ENCODE measurements around the gene FAM78A. TPM values are rescaled to one million over a fixed set of nuclear protein-coding genes. Genes with fewer than 3 reads are reported as not detected.

The FAM78A gene
- total RNA-seq, 1 experiment from 2014 or later = 0.84 TPM

DNA sequence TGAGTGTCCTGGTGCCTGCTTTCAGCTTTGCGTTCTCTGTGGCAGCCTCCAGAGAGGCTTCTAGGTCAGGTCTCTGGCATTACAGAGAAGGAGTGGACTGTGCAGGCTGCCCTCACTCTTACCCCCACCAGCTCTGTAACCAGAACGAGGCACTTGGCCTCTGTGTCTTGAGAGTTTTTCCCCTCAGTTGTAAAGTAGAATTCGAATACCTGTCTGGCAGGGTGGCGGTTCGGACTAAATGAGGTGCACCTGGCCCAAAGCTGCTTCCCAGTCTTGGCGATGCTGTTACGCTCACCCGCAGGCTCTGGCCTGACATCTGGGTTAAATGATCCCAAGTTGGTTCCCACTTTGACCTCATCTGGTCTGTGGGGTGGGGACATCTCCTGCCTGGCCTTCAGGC is 40.1 kb downstream of the FAM78A start:
- BruUV-seq (replicated peaks) = no TSS peak
- intact Hi-C loops (cut with micrococcal nuclease; ENCODE audit: unreplicated experiment) = no loop called here
- peaks cover 25% of the 10 kb centered on the region for H3K4me1 ChIP-seq (ENCODE audit: insufficient read depth, low read length, poor library complexity, severe bottlenecking)
- POLR2A ChIA-PET (ENCODE audit: low non-redundant PET) = interaction anchor here (0.7 kb wide), 1 partner anchor 20 kb away, joined by 3 read pairs; no protein-coding TSS in a partner anchor
- no peak overlapping the region for H3K4me3 ChIP-seq (ENCODE audit: low read depth, low read length, poor library complexity, severe bottlenecking)
- no peaks in the 10 kb centered on the region for H3K9me3 ChIP-seq (ENCODE audit: low read depth, low read length, poor library complexity, severe bottlenecking)
- H3K27me3 ChIP-seq (replicated peaks; ENCODE audit: insufficient read depth, low read depth, low read length, poor library complexity) = no peaks in the 10 kb centered on the region
- TF ChIP-seq, protein P1, sequence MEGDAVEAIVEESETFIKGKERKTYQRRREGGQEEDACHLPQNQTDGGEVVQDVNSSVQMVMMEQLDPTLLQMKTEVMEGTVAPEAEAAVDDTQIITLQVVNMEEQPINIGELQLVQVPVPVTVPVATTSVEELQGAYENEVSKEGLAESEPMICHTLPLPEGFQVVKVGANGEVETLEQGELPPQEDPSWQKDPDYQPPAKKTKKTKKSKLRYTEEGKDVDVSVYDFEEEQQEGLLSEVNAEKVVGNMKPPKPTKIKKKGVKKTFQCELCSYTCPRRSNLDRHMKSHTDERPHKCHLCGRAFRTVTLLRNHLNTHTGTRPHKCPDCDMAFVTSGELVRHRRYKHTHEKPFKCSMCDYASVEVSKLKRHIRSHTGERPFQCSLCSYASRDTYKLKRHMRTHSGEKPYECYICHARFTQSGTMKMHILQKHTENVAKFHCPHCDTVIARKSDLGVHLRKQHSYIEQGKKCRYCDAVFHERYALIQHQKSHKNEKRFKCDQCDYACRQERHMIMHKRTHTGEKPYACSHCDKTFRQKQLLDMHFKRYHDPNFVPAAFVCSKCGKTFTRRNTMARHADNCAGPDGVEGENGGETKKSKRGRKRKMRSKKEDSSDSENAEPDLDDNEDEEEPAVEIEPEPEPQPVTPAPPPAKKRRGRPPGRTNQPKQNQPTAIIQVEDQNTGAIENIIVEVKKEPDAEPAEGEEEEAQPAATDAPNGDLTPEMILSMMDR (conservative IDR thresholded peaks at IDR 0.05; ENCODE audit: low read depth, low read length) = no peak
- no peak for TF ChIP-seq EZH2 (IDR thresholded peaks at IDR 0.05; ENCODE audit: borderline replicate concordance, low read depth, low read length, poor library complexity, severe bottlenecking)
- no peak for DNase-seq (ENCODE audit: low spot score)
- H3K36me3 ChIP-seq (ENCODE audit: insufficient read depth, low read length, poor library complexity, severe bottlenecking) = peaks cover 22% of the 10 kb centered on the region
- H3K27ac ChIP-seq (ENCODE audit: low read depth, low read length, poor library complexity, severe bottlenecking) = no peak overlapping the region
- CTCF ChIA-PET = no interaction called here

- ChIA-PET POLR2A (ENCODE audit: low non-redundant PET) (interaction anchor here (0.7 kb wide), 1 partner anchor 20 kb away, joined by 3 read pairs; no protein-coding TSS in a partner anchor), CTCF (no interaction called here)
- Histone ChIP-seq H3K9me3 (ENCODE audit: low read depth, low read length, poor library complexity, severe bottlenecking) (no peaks in the 10 kb centered on the region), H3K4me3 (ENCODE audit: low read depth, low read length, poor library complexity, severe bottlenecking) (no peak overlapping the region), H3K4me1 (ENCODE audit: insufficient read depth, low read length, poor library complexity, severe bottlenecking) (peaks cover 22% of the 10 kb centered on the region), H3K27ac (ENCODE audit: low read depth, low read length, poor library complexity, severe bottlenecking) (no peak overlapping the region), H3K36me3 (ENCODE audit: insufficient read depth, low read length, poor library complexity, severe bottlenecking) (peaks cover 22% of the 10 kb centered on the region), H3K27me3 (replicated peaks; ENCODE audit: insufficient read depth, low read depth, low read length, poor library complexity) (no peaks in the 10 kb centered on the region)
- intact Hi-C loops (cut with micrococcal nuclease; ENCODE audit: unreplicated experiment) = no loop called here
- BruUV-seq (replicated peaks) = no TSS peak
- TF ChIP-seq, protein P1 (conservative IDR thresholded peaks at IDR 0.05; ENCODE audit: low read depth, low read length) = no peak
- TF ChIP-seq EZH2 (IDR thresholded peaks at IDR 0.05; ENCODE audit: borderline replicate concordance, low read depth, low read length, poor library complexity, severe bottlenecking) = no peak
- no peak for DNase-seq (ENCODE audit: low spot score)
These were observed 40.8 kb downstream of the FAM78A start for GRCh38 chr9:131235480-131235851.

- Histone ChIP-seq H3K4me1 (ENCODE audit: insufficient read depth, low read length, poor library complexity, severe bottlenecking) (peaks cover 17% of the 10 kb centered on the region), H3K27me3 (replicated peaks; ENCODE audit: insufficient read depth, low read depth, low read length, poor library complexity) (no peaks in the 10 kb centered on the region), H3K36me3 (ENCODE audit: insufficient read depth, low read length, poor library complexity, severe bottlenecking) (peaks cover 22% of the 10 kb centered on the region), H3K9me3 (ENCODE audit: low read depth, low read length, poor library complexity, severe bottlenecking) (no peaks in the 10 kb centered on the region), H3K4me3 (ENCODE audit: low read depth, low read length, poor library complexity, severe bottlenecking) (no peak overlapping the region), H3K27ac (ENCODE audit: low read depth, low read length, poor library complexity, severe bottlenecking) (no peak overlapping the region)
- DNase-seq (ENCODE audit: low spot score) = no peak
- no TSS peak for BruUV-seq (replicated peaks)
- ChIA-PET CTCF (no interaction called here), POLR2A (ENCODE audit: low non-redundant PET) (no interaction called here)
- TF ChIP-seq, protein P1 (conservative IDR thresholded peaks at IDR 0.05; ENCODE audit: low read depth, low read length) = no peak
- no peak for TF ChIP-seq EZH2 (IDR thresholded peaks at IDR 0.05; ENCODE audit: borderline replicate concordance, low read depth, low read length, poor library complexity, severe bottlenecking)
- intact Hi-C loops (cut with micrococcal nuclease; ENCODE audit: unreplicated experiment) = no loop called here
These were observed 41.4 kb downstream of the FAM78A start for GRCh38 chr9:131234799-131235479.

All from A673 (cell line).